Activated T-helper 9 cell treated with anti-CD3 and anti-CD28 coated beads, Interleukin-2, amount 50 U/mL, for 16 hours (primary cell): ENCODE measurements around the gene RRP15.

Experiments
- DNase-seq: peaks from one replicate; pipeline ENCODE4 v3.0.0-alpha.2; 2020; ENCODE audit warnings: low read depth

RRP15 gene

DNA sequence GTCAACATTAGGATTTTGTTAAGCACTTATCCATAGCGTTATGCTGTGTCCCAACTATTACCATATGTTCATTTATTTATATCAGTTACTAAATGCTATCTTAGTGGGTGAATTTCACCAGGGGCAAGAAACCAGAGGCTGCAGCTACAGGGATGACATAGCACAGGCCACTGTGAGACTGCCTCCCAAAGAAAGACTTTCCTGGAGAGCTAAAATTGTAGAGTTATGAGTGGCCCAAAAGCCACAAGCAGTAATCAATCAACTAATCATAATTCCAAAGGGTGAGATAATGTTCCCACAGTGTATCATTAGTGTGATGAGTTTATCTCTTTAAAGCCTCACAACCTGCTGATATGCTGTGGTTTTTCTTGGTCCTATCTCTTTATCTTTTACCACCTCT, 56.2 kb downstream of the RRP15 start:
- DNase-seq = no peak

DNA sequence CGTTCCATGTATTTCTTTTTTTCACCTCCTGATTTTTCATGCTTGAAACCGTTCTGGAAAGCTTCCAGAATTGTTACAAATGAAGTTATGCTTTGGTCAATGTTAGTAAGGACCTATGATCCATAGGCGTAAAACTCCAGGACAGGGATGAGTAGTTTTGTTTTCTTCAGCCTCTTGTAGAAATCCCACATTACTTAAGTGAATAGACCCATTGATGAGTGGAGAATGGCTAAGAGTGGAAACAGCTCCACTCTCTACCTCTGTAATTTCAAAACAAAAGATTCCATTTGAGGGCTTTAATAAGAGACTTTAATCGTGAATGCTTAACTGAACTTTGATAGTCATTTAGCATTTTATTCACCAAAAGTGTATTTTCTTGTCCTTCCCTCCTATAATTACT, 57.0 kb downstream of the RRP15 start:
- DNase-seq = no peak

DNA sequence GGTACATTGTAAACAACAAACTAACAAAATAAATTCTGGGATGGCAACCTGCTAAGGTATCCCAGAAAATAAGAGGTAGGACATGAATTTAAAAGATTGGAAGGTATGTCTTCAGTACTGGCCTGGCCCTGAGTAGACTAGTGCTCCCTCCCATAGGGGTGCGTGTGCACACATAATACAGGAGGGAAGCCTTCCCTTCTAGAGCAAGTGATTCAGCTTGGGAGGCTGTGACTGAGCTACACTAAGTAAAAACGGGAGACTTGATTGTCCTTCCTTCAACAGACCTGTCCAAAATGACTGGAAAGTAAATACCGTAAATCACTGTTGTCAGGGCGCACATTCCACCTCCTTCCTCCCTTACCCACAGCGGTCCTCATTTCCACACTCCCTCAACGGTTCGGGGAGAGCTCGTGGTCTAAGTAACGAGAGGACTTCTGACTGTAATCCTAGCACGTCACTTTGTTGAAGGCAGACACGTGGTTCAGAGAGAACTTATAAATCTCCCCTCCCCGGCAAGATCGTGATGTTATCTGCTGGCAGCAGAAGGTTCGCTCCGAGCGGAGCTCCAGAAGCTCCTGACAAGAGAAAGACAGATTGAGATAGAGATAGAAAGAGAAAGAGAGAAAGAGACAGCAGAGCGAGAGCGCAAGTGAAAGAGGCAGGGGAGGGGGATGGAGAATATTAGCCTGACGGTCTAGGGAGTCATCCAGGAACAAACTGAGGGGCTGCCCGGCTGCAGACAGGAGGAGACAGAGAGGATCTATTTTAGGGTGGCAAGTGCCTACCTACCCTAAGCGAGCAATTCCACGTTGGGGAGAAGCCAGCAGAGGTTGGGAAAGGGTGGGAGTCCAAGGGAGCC, 60.0 kb downstream of the RRP15 start, which contains the start of gene TGFB2:
Gene TGFB2 (plus strand): TSS at position 523 of the 859 bp plus-strand sequence. CDS start 1,366 bp downstream, outside the sequence.
- no peak for DNase-seq

DNA sequence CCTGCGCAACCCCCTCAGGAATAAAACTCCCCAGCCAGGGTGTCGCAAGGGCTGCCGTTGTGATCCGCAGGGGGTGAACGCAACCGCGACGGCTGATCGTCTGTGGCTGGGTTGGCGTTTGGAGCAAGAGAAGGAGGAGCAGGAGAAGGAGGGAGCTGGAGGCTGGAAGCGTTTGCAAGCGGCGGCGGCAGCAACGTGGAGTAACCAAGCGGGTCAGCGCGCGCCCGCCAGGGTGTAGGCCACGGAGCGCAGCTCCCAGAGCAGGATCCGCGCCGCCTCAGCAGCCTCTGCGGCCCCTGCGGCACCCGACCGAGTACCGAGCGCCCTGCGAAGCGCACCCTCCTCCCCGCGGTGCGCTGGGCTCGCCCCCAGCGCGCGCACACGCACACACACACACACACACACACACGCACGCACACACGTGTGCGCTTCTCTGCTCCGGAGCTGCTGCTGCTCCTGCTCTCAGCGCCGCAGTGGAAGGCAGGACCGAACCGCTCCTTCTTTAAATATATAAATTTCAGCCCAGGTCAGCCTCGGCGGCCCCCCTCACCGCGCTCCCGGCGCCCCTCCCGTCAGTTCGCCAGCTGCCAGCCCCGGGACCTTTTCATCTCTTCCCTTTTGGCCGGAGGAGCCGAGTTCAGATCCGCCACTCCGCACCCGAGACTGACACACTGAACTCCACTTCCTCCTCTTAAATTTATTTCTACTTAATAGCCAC, 60.7 kb downstream of the RRP15 start:
- DNase-seq = no peak

DNA sequence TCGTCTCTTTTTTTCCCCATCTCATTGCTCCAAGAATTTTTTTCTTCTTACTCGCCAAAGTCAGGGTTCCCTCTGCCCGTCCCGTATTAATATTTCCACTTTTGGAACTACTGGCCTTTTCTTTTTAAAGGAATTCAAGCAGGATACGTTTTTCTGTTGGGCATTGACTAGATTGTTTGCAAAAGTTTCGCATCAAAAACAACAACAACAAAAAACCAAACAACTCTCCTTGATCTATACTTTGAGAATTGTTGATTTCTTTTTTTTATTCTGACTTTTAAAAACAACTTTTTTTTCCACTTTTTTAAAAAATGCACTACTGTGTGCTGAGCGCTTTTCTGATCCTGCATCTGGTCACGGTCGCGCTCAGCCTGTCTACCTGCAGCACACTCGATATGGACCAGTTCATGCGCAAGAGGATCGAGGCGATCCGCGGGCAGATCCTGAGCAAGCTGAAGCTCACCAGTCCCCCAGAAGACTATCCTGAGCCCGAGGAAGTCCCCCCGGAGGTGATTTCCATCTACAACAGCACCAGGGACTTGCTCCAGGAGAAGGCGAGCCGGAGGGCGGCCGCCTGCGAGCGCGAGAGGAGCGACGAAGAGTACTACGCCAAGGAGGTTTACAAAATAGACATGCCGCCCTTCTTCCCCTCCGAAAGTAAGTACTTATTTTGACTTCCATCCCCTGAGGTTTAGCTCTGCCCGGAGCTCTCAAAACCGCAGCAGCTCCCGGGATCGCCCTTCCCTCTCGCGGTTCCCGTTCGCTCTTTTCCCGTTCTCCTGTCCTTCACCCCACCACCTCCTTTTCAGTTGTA, 61.5 kb downstream of the RRP15 start:
- no peak for DNase-seq

DNA sequence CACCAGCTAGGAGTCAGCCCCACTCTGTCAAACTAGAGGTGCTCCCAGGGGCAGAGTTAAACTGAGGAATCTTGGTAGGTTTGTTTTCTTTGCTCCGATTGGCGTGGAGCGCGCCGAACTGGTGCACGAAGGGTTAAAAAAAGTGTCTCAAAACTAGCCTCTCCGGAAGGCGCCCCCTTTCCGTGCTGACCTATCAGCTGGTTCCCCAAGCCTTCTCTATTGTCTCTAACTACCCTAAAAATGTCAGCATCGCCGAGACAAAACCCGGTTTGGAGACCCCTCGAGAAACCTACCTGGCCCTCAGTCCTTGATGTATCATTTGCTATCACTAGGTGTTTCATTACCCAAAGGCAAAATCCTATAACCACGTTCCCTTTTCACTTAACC, 62.2 kb downstream of the RRP15 start:
- no peak for DNase-seq

DNA sequence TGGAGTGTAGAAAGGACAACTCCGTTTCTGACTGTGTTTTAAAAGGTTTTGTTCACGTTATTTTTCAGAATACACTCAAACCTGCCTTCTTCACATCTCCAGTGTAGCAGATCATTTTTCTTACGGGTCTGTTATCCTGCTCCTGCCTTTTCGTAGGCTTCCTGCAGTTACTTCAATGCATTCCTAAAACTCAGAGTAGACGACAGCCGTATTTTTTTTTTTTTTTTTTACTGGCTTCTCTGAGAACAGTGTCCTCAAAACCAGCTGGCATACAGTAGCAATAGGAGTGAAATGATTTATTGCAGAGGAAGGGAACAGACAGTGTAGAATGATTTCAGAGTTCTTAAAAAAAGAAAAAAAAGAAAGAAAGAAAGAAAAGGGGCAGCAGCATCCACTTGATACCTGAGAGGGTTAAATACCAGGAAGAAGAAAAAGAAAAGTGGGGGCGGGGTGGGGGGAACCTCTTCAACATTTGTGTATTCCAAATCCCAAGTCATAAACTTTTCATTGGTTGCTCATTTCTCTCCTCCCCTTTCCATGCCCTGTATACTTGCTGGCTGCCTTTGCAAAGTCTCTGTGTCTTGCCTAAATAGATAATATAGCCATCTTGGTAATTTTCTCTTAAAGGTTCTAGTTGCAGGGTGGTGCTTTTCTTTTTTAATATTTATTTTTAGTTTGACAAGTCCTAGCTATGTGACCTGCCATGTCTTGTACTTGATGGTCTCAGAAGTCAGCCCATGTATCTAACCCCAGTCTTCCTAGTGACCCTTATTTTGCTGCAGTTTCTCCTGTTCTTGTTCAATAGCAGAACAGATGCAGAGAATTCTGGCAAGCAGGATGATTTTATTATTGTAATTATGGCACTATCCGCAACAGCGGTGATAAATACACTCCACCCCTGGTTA, 62.9 kb downstream of the RRP15 start:
- DNase-seq = no peak

DNA sequence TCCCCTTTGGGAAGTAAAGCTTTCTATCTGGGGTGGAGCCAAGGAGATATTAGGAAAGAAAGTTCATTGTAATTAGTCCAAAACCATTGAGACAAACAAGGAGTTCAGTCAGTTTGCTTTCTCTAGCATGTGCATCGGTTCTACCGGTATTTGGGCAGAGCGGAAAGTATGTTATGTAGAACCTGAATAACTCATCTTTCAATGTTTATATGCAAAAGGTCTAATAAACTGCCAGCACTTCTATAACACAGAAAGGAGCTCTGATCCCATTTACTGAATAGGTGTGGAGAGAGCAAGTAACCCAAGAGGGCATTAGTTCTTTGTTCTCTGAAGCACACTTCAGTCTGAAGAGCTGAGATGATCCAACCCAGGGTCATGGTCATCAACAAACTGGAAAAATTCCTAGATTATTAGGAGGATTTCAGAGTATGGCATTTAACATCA, 63.6 kb downstream of the RRP15 start:
- DNase-seq = no peak

DNA sequence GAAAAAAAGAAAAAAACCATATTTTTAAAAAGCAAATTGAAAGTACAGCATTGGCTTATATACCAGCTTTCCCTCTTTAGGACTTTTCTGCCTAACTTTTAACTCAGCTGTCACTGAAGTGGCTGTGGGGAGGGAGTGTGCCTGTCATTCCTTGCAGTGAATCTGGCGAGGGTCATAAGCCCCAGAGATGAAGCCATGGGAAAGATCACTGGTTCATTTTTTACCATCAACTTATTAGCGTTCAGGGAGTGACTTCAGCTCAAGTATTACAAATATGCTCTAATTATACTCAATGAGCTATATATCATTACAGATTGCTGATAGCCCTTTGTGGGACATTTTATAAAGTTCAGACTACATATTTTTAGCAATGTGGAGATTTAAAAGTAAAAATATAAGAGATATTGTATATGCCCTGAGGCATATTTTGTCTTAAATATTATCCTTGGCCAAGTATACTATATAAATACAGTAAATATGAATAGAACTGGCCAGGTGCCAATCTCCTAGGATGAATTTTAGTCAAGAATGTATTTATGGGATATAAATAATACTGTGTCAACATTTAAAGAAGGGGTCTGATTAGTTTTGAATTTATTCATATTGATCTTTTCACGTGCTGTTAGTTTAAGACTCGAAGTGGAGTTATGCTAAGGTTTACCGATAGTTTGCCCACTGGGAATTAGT, 64.4 kb downstream of the RRP15 start:
- no peak for DNase-seq

DNA sequence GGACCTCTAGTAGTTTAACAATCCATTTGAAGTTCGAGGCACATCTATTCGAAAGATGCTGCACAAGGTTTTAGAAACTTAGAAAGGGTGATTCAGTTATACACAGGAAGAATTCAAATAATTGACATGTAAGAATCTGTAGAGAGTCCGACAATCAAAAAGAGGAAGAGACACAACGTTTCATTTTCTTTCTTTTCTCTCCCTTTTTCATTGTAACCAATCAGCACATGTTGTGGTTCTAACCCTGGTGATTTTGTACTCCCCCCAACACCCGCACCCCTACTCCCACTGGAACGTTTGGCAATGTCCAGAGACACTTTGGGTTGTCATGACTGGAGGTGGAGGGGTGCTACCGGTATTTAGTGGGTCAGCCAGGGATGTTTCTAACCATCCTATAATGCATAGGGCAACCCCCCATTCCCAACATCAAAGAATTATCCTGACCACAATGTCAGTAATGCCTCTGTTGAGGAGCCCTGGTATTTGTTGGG, 65.0 kb downstream of the RRP15 start:
- DNase-seq = no peak

DNA sequence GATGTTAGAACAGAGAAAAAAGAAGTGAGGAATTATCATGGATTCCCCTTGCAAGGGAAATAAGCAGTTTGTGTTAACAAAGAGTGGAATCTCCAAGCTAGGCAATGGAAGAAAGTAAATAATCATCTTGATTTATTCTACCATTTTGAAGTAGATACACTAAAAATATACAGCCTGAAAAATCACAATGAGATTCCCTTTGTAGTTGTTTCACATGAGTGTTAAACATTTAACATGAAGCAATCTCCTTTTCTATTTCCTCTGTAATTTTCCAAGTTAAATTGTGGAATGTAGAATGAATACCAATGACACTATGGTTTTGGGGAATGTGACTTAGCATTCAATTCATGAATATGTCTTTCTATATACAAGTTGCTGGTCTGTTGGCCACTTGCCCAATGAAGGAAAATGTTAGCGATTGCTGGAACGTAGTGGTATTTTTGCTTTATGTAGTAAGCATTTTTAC, 65.7 kb downstream of the RRP15 start:
- DNase-seq = no peak

DNA sequence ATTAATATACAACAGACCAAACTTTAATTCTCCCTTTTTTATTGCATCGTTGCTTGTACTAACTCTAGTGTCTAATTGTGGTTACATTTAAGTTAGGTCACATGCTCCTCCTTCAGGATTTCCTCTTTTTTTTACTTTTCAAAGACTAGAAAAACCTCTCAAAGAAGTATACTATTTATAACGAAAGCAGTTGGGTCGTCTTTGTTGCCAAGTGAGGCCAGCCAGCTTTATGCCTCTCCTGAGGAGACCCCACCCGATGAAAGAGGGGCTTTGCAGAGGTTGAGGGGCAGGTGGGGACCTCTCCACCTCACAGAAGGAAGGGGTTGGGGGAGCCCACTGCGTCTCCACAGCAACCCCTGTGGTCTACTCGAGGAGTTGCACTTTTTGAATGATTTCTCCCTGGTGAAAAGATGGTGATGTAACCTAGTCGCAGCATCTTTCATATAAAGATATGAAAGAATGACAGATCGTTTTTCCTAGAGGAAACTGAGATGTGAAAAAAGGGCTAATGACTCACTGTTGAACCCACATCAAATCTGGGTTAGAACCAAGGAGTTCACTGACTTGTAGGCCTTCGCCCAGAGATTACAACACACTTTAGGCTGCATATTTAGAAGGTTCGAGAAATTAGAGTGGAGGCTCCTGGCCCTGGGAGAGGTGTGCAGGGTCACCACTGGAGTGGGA, 66.4 kb downstream of the RRP15 start:
- peak; percentile 15 for DNase-seq

DNA sequence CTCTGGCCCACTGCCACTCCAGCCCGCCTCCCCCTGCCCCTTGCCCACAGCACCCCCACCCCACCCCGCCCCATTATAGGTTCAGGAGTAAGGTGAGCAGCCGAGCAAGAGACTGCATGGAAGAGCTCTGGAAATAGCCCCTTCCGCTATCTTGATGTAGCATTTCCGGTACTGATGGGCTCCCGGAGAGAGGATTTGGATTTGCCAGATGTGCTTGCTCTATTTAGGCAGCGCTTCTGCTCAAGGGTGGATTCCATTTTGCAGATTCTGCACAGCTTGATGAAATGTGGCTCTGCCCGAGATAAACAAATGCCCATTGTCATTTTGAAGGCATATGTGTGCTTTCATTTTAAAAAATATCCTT, 67.0 kb downstream of the RRP15 start:
- DNase-seq = no peak

DNA sequence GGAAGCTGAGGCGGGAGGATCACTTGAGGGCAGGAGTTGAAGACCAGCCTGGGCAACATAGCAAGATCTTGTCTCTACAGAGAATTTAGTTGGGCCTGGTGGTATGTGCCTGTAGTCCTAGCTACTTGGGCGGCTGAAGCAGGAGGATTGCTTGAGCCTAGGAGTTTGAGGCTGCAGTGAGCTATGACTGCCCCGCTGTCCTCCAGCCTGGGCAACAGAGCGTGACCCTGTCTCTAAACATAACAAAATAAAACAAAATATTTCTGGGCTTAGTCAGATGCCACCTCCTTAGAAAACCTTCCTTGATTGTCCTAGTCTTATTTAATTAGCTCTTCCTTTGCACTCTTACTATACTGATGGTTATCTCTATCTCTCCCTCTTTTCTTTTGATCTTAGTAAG, 68.6 kb downstream of the RRP15 start:
- no peak for DNase-seq

DNA sequence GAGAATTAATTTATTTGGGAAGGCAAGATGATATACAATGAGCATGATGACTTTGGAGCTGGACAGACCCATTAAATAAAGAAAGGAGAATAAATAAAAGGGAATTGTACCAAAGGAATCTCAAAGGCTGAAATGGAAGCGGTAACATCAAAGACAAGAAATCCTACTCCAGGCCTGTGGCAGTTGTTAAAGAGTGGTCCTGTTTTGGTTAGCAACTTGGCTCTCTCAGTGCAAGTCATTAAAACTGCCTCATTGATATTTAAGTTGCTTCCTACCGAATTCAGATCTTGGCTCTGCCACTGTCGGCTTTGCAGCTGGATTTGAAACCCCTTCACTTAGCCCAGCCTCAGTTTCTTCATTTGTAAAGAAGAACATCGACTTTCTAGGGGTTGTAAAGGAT, 70.2 kb downstream of the RRP15 start:
- no peak for DNase-seq

DNA sequence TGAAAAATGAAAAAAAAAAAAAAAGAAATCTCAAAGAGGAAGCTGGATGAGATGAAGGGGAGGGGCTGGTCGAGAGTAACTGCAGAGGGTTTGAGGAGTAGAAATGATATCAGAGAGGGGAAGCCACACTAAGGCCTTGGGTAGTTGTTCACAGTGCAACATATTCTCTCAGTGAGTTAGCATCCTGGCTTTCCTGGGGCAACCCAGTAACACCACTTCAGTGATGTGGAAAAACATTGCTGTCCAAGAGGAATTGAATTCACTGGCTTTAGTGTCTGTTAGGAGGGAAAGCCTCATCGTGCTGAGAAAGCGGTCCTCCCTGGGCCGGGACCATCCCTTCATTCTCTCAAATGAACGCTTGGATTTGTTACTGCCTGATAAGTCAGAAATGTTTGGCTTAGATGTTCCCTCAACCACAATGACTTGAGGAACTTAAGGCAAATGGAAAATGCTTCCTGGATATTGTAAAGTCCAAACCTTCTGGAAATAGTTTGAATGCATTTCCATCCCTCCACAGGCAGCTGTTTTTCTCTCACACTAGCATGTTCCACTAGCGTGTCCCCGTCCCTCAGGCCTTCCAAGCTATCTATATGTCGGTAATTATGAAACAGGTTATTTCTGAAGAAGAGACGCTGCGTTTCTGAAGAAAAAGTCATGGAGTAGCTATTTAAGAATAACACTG, 72.3 kb downstream of the RRP15 start:
- DNase-seq = no peak

DNA sequence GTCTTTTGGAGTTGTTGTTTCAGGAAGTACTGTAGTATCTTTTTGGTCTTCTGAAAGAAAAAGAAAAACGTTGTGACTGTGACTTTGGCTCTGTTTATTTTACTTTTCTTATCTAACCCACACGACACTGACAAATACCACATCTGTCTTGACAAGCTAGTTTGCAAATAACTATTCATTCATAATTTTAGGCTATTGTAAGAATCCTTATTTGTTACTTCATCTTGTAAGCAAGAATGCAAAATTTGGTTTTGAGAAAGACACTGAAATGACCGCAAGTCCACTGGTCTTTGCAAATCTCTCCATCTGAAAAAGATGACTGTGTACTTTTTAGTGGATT, 72.8 kb downstream of the RRP15 start:
- DNase-seq = no peak

DNA sequence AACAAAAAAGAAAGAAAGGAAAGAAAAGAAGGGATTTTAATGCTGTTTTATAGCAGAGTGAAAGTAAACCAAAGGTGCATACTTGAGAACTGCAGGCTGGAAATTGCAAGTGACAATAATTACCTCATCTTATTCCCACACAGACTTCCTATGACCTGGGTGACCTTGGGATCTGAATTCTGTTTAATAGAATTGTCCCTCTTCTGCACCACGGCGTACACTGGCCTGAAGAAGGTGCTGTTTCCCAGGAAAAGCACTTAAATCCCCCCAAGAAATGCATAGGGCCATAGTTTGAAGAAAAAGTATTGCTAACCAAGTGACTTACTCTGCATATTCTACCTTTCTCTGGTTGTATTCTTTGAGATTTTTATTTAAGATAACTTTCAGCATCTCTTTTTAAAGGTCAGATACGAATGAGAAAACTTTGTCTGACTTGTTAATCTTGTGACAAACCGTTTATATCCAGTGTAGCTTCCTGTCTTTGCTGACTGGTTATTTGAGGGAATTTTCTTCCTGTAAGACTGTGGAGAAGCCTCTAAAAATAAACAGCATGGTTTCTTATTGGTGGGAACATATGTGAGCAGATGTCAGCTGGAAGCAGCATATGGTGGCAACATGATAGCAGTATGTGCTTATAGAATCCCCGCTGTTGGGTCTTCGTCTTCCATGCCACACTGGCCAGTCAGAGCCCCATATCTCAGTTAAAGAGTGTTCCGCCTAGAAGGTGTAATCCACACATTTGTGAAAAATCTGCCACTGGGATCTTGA, 76.4 kb downstream of the RRP15 start:
- no peak for DNase-seq
